Mesendoderm (in vitro differentiated cells): ENCODE results near the gene TNFRSF14.

Experiments
- DNase-seq: peaks from one replicate; pipeline ENCODE4 v3.0.0; 2013
- H2AK5ac ChIP-seq: 2 replicates; pipeline ENCODE4 v1.6.1; 2013; ENCODE audit warnings: low read length, inconsistent platforms
- H2BK120ac ChIP-seq: 2 replicates; pipeline ENCODE4 v1.6.1; 2013; ENCODE audit warnings: low read depth, mild to moderate bottlenecking, low read length, moderate library complexity, mixed read lengths
- H2BK15ac ChIP-seq: replicated peaks from 2 replicates; pipeline ENCODE4 v1.6.1; 2013; ENCODE audit warnings: low read depth, mild to moderate bottlenecking, moderate library complexity
- H2BK5ac ChIP-seq: 2 replicates; pipeline ENCODE4 v1.6.1; 2013; ENCODE audit warnings: low read length, inconsistent platforms
- H3K18ac ChIP-seq: 2 replicates; pipeline ENCODE4 v1.6.1; 2013; ENCODE audit warnings: mild to moderate bottlenecking, low read length, mixed read lengths
- H3K23ac ChIP-seq: one replicate; pipeline ENCODE4 v1.6.1; 2013; ENCODE audit warnings: low read length
- H3K27ac ChIP-seq: 2 replicates; pipeline ENCODE4 v1.5.1; 2013; ENCODE audit warnings: low read depth, mild to moderate bottlenecking, inconsistent platforms, low read length, moderate library complexity
- H3K27me3 ChIP-seq: 2 replicates; pipeline ENCODE4 v1.6.1; 2013; ENCODE audit warnings: low read length, control low read depth, mild to moderate bottlenecking, inconsistent platforms; ENCODE audit not compliant: insufficient read depth, poor library complexity
- H3K36me3 ChIP-seq: 2 replicates; pipeline ENCODE4 v1.6.1; 2013; ENCODE audit warnings: low read length, inconsistent platforms; ENCODE audit not compliant: control insufficient read depth, insufficient read depth
- H3K4ac ChIP-seq: one replicate; pipeline ENCODE4 v1.6.1; 2013; ENCODE audit warnings: low read depth, mild to moderate bottlenecking, low read length, moderate library complexity
- H3K4me1 ChIP-seq: 2 replicates; pipeline ENCODE4 v1.6.1; 2013; ENCODE audit warnings: low read depth, low read length, inconsistent platforms; ENCODE audit not compliant: control insufficient read depth
- H3K4me2 ChIP-seq: 2 replicates; pipeline ENCODE4 v1.6.1; 2013; ENCODE audit warnings: low read length
- H3K4me3 ChIP-seq: 2 replicates; pipeline ENCODE4 v1.5.1; 2013; ENCODE audit warnings: mild to moderate bottlenecking, low read length
- H3K56ac ChIP-seq: one replicate; pipeline ENCODE4 v1.6.1; 2013; ENCODE audit warnings: low read length
- H3K79me1 ChIP-seq: 2 replicates; pipeline ENCODE4 v1.6.1; 2013; ENCODE audit warnings: low read length, inconsistent platforms
- H3K79me2 ChIP-seq: 2 replicates; pipeline ENCODE4 v1.6.1; 2013; ENCODE audit warnings: mild to moderate bottlenecking, low read length; ENCODE audit not compliant: control insufficient read depth, insufficient read depth
- H3K9ac ChIP-seq: 2 replicates; pipeline ENCODE4 v1.6.1; 2013; ENCODE audit warnings: low read length, inconsistent platforms
- H4K5ac ChIP-seq: one replicate; pipeline ENCODE4 v1.6.1; 2013; ENCODE audit warnings: low read length
- H4K8ac ChIP-seq: one replicate; pipeline ENCODE4 v1.6.1; 2013; ENCODE audit warnings: low read depth, mild to moderate bottlenecking, control low read depth, low read length, moderate library complexity
- WGBS: extraction: QIAGEN DNeasy Blood & Tissue Kit; methylation state at CpG from one replicate; pipeline ENCODE4 v1.1.7; 2013; ENCODE audit warnings: low lambda C conversion rate, missing lambda C conversion rate; ENCODE audit not compliant: insufficient coverage; ENCODE audit errors: extremely low coverage; 5-methylcytosine and 5-hydroxymethylcytosine counted together

Gene TNFRSF14

GRCh38 chr1:2516124-2516523 is 40.0 kb upstream of the TNFRSF14 start:
- no peak overlapping the region for H2AK5ac ChIP-seq
- no peak for DNase-seq
- no peak overlapping the region for H2BK15ac ChIP-seq
- peaks cover 9% of the 10 kb centered on the region for H3K36me3 ChIP-seq
- H3K56ac ChIP-seq: no peak overlapping the region
- no peak overlapping the region for H3K18ac ChIP-seq
- H3K23ac ChIP-seq: no peak overlapping the region
- no peak overlapping the region for H2BK5ac ChIP-seq
- no peaks in the 10 kb centered on the region for H3K4me1 ChIP-seq
- no peak overlapping the region for H3K9ac ChIP-seq
- no peaks in the 10 kb centered on the region for H3K27me3 ChIP-seq
- H3K4ac ChIP-seq: no peak overlapping the region
- no peak overlapping the region for H3K4me2 ChIP-seq
- H3K79me1 ChIP-seq: no peaks in the 10 kb centered on the region
- no peak overlapping the region for H3K4me3 ChIP-seq
- no peak overlapping the region for H3K27ac ChIP-seq
- H3K79me2 ChIP-seq: no peaks in the 10 kb centered on the region
- no peak overlapping the region for H4K5ac ChIP-seq
- H4K8ac ChIP-seq: no peak overlapping the region
- H2BK120ac ChIP-seq: no peak overlapping the region
- no CpG with 5 or more reads among the region's 17 CpGs for WGBS

- H3K36me3 ChIP-seq: peaks cover 9% of the 10 kb centered on the region
- H3K4me3 ChIP-seq: no peak overlapping the region
- H3K18ac ChIP-seq: no peak overlapping the region
These were observed 39.2 kb upstream of the TNFRSF14 start for GRCh38 chr1:2516946-2517345.

GRCh38 chr1:2517966-2518365 is 38.2 kb upstream of the TNFRSF14 start:
- Histone ChIP-seq H3K4me1 (no peaks in the 10 kb centered on the region), H4K8ac (no peak overlapping the region), H3K56ac (no peak overlapping the region), H3K4ac (no peak overlapping the region), H2BK120ac (no peak overlapping the region), H2BK5ac (no peak overlapping the region), H3K23ac (no peak overlapping the region), H3K18ac (no peak overlapping the region), H3K4me2 (no peak overlapping the region), H3K9ac (no peak overlapping the region), H3K27me3 (no peaks in the 10 kb centered on the region), H3K79me2 (peaks cover 7% of the 10 kb centered on the region), H2AK5ac (no peak overlapping the region), H3K4me3 (no peak overlapping the region), H2BK15ac (no peak overlapping the region), H4K5ac (no peak overlapping the region), H3K27ac (no peak overlapping the region), H3K36me3 (peaks cover 9% of the 10 kb centered on the region), H3K79me1 (peaks cover 6% of the 10 kb centered on the region)
- DNase-seq: no peak
- WGBS: no CpG with 5 or more reads among the region's 17 CpGs

More at GRCh38 chr1:2516946-2517345, 39.2 kb upstream of the TNFRSF14 start:
- Histone ChIP-seq H3K27ac (no peak overlapping the region), H3K79me1 (no peaks in the 10 kb centered on the region), H3K56ac (no peak overlapping the region), H2BK5ac (no peak overlapping the region), H2BK120ac (no peak overlapping the region), H4K8ac (no peak overlapping the region), H2BK15ac (no peak overlapping the region), H3K23ac (no peak overlapping the region), H3K27me3 (no peaks in the 10 kb centered on the region), H3K4ac (no peak overlapping the region), H3K4me2 (no peak overlapping the region), H3K9ac (no peak overlapping the region), H3K4me1 (no peaks in the 10 kb centered on the region), H3K79me2 (no peaks in the 10 kb centered on the region), H4K5ac (no peak overlapping the region), H2AK5ac (no peak overlapping the region)
- WGBS: no CpG with 5 or more reads among the region's 14 CpGs
- no peak for DNase-seq

- H3K79me2 ChIP-seq: peaks cover 13% of the 10 kb centered on the region
- H2BK15ac ChIP-seq: no peak overlapping the region
- no peak overlapping the region for H2AK5ac ChIP-seq
- H3K27ac ChIP-seq: no peak overlapping the region
- H3K9ac ChIP-seq: no peak overlapping the region
- no peak overlapping the region for H2BK120ac ChIP-seq
- H3K4me1 ChIP-seq: no peaks in the 10 kb centered on the region
- no peak overlapping the region for H4K8ac ChIP-seq
- no peak overlapping the region for H2BK5ac ChIP-seq
- WGBS: no CpG with 5 or more reads among the region's 26 CpGs
- H3K23ac ChIP-seq: no peak overlapping the region
- no peak overlapping the region for H3K4me2 ChIP-seq
- H3K56ac ChIP-seq: no peak overlapping the region
- no peaks in the 10 kb centered on the region for H3K27me3 ChIP-seq
- H4K5ac ChIP-seq: no peak overlapping the region
- H3K79me1 ChIP-seq: peaks cover 11% of the 10 kb centered on the region
- H3K36me3 ChIP-seq: peaks cover 7% of the 10 kb centered on the region
- no peak for DNase-seq
- H3K4ac ChIP-seq: no peak overlapping the region
- no peak overlapping the region for H3K4me3 ChIP-seq
- H3K18ac ChIP-seq: no peak overlapping the region
These were observed 37.6 kb upstream of the TNFRSF14 start for GRCh38 chr1:2518528-2518927.

- WGBS: no CpG with 5 or more reads among the region's 25 CpGs
- no peak overlapping the region for H3K18ac ChIP-seq
- no peak overlapping the region for H3K27ac ChIP-seq
- no peak overlapping the region for H4K8ac ChIP-seq
- H4K5ac ChIP-seq: no peak overlapping the region
- H3K4me3 ChIP-seq: no peak overlapping the region
- H3K9ac ChIP-seq: no peak overlapping the region
- H3K27me3 ChIP-seq: no peaks in the 10 kb centered on the region
- no peak overlapping the region for H3K56ac ChIP-seq
- no peak overlapping the region for H2AK5ac ChIP-seq
- H2BK15ac ChIP-seq: no peak overlapping the region
- H3K79me2 ChIP-seq: peaks cover 19% of the 10 kb centered on the region
- H3K36me3 ChIP-seq: peaks cover 7% of the 10 kb centered on the region
- DNase-seq: no peak
- H3K4me1 ChIP-seq: peaks cover 2% of the 10 kb centered on the region
- H3K4ac ChIP-seq: no peak overlapping the region
- no peak overlapping the region for H2BK120ac ChIP-seq
- H3K23ac ChIP-seq: no peak overlapping the region
- H3K79me1 ChIP-seq: peaks cover 15% of the 10 kb centered on the region
- H3K4me2 ChIP-seq: no peak overlapping the region
- H2BK5ac ChIP-seq: no peak overlapping the region
These were observed 37.0 kb upstream of the TNFRSF14 start for GRCh38 chr1:2519029-2519685.

GRCh38 chr1:2519729-2520128 is 36.4 kb upstream of the TNFRSF14 start:
- no CpG with 5 or more reads among the region's 30 CpGs for WGBS
- no peaks in the 10 kb centered on the region for H3K27me3 ChIP-seq
- H3K9ac ChIP-seq: no peak overlapping the region
- peaks cover 7% of the 10 kb centered on the region for H3K36me3 ChIP-seq
- H3K79me2 ChIP-seq: peaks cover 25% of the 10 kb centered on the region
- no peak for DNase-seq
- H2AK5ac ChIP-seq: no peak overlapping the region
- H3K18ac ChIP-seq: no peak overlapping the region
- no peak overlapping the region for H2BK5ac ChIP-seq
- H3K4me1 ChIP-seq: peaks cover 2% of the 10 kb centered on the region
- no peak overlapping the region for H3K4me3 ChIP-seq
- no peak overlapping the region for H3K4ac ChIP-seq
- peaks cover 17% of the 10 kb centered on the region for H3K79me1 ChIP-seq
- H2BK120ac ChIP-seq: no peak overlapping the region
- H3K56ac ChIP-seq: no peak overlapping the region
- H3K23ac ChIP-seq: no peak overlapping the region
- H3K27ac ChIP-seq: no peak overlapping the region
- no peak overlapping the region for H2BK15ac ChIP-seq
- H4K5ac ChIP-seq: no peak overlapping the region
- no peak overlapping the region for H3K4me2 ChIP-seq
- no peak overlapping the region for H4K8ac ChIP-seq
